Epithelial cell of esophagus (primary cell): ENCODE results near the gene PRDM7.
A peak's percentile ranks its signal among the peaks of the same experiment; 100 is the strongest.

ENCODE experiments used
- DNase-seq: peaks from one replicate; pipeline ENCODE4 v3.0.0; 2010; ENCODE audit warnings: low read depth
- H3K4me3 ChIP-seq: 2 replicates; pipeline ENCODE4 v1.5.1; 2011; ENCODE audit warnings: mild to moderate bottlenecking, low read length, control low read depth
- TF ChIP-seq, protein P1 (sequence below): IDR thresholded peaks from 2 replicates; pipeline ENCODE4 v1.5.1; 2011; ENCODE audit warnings: low read depth, mild to moderate bottlenecking, low read length, control low read depth, inconsistent platforms; ENCODE audit not compliant: insufficient read depth; ENCODE audit errors: missing control alignments

Gene PRDM7

DNA sequence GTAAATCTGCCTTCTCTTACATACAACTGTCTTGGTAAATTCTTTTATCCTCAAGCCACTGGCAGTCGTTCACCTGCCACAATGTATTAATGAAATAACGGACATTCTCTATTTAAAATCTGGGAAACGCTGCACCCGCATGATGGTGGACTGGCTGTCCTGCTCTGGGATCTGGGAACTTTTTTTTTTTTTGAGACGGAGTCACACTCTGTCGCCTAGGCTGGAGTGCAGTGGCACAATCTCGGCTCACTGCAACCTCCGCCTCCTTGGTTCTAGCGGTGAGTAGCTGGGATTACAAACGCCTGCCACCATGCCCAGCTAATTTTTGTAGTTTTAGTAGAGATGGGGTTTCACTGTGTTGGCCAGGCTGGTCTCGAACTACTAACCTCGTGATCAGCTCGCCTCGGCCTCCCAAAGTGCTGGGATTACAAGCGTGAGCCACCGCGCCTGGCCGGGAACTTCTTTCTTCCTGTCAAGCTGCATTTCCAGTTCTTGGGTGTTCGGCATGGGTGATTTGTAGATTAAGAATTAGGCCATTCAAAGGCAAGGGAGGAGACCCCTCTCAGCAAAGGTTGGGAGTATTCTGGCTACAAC lies 28.3 kb downstream of the PRDM7 start:
- no peak for DNase-seq
- H3K4me3 ChIP-seq: no peak overlapping the region
- TF ChIP-seq, protein P1, sequence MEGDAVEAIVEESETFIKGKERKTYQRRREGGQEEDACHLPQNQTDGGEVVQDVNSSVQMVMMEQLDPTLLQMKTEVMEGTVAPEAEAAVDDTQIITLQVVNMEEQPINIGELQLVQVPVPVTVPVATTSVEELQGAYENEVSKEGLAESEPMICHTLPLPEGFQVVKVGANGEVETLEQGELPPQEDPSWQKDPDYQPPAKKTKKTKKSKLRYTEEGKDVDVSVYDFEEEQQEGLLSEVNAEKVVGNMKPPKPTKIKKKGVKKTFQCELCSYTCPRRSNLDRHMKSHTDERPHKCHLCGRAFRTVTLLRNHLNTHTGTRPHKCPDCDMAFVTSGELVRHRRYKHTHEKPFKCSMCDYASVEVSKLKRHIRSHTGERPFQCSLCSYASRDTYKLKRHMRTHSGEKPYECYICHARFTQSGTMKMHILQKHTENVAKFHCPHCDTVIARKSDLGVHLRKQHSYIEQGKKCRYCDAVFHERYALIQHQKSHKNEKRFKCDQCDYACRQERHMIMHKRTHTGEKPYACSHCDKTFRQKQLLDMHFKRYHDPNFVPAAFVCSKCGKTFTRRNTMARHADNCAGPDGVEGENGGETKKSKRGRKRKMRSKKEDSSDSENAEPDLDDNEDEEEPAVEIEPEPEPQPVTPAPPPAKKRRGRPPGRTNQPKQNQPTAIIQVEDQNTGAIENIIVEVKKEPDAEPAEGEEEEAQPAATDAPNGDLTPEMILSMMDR: no peak

GRCh38 chr16:90048347-90048722 lies 28.8 kb downstream of the PRDM7 start:
- H3K4me3 ChIP-seq: no peak overlapping the region
- no peak for DNase-seq
- TF ChIP-seq, protein P1: no peak

GRCh38 chr16:90047714-90048346 lies 29.3 kb downstream of the PRDM7 start:
- H3K4me3 ChIP-seq: peak overlapping the region; percentile 40
- TF ChIP-seq, protein P1: no peak
- DNase-seq: peak; percentile 16

DNA sequence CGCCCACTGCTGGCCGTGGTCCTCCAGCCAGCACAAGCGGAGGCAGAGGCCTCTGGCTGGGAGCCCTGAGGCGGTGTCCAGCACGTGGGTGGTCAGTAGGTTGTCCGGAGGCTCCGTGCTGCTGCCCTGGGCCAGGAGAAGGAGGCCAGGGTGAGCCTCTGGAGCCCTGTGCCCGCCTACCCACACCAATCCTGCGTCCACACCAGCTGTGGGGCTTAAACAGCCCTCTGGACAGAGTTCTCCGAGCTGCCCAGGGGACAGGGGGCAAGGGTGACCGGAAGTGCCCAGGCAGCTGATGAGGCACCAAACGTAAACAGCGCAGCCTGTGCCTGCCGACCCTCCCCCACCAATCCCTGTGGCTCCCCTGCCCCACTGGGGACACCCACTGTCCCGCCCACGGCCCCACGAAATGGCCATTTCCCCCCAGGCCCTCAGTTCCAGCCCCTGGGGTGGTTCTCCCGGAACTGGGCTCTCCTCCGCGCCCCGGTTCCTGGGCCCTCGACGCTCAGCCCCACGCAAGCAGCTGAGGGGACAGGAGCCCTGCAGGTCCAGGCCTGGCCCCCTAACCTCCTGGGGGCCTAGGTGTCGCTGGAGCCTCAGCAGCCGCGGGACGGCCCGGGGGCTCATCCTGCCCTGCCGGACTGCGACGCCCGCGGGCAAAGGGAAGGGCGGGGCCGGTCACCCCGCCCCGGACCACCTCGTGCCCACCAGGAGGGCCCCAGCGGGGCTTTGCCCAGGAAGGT lies 30.0 kb downstream of the PRDM7 start:
- DNase-seq: no peak
- TF ChIP-seq, protein P1: no peak

DNA sequence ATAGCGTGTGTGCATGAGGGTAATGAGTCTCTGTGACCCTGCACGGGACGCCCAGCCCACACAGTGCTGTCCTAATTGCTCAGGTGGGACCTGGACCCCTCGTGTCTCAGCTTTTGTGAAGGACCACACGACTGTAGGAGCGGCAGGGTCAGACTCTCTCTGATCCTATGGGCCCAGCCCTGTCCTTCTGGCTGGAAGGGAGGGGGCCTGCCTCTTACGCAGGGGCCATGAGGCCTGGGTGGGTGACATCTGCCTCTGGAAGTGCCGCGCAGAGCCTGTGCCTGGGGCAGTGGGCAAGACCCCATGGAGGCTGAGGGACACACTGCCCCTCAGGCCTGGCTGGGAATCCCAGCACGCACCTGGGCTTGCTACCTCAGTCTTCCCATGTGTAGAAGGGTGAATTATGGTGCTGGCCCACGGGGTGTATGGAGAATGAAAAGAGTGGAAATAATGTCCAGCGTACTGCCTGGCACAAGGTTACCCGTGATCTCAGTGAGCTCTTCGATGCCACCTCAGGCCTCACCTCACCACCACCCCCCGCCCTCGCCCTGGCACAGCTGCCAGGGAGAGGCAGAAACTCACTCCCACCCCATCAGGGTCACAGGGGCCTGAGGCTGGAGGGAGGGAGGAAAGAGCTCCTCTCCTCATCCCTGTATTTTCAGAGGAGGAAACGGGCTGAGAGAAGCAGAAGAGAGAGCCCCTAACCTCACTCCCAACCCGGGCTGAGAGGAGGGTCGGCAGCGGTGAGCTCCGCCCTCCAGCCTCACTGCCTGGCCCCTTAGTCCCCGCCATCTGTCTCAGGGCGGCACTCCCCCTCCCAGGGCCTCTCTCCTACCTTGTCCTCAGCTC lies 30.8 kb downstream of the PRDM7 start:
- no peak for DNase-seq
- TF ChIP-seq, protein P1: no peak
- peak overlapping the region; percentile 40 for H3K4me3 ChIP-seq

More for the DNA sequence above, 30.0 kb downstream of the PRDM7 start:
- H3K4me3 ChIP-seq: peak overlapping the region; percentile 40

DNA sequence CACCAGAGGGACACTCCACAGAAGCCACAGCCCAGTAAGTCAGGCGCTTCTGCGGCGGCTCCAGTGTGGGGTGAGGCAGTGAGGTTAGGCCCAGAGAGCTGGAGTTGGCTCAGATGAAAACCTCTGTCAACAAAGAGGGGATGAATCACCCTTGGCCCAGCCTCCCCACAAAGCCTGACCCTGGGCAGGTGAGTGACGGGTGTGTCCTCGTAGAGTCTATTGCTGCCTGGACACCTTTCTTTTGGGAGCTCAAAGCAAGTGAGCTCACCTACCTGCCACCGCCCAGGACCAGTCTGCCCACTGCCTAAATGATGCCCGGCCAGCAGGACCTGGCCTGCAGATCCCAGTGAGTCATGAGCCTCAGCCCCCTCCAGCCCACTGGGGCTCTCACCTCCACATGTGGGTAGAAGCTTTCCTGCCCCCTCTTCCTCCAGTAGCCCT lies 33.0 kb downstream of the PRDM7 start:
- TF ChIP-seq, protein P1: no peak
- DNase-seq: peak; percentile 93
- no peak overlapping the region for H3K4me3 ChIP-seq
